Smooth muscle cell (in vitro differentiated cells): Measurements from ENCODE around the gene FUNDC2. TPM values are rescaled to one million over a fixed set of nuclear protein-coding genes. Genes with fewer than 3 reads are reported as not detected.

Experiments used
- DNase-seq: peaks from one replicate; lab custom pipeline; 2025; ENCODE audit not compliant: unreplicated experiment; lab: John Stamatoyannopoulos, UW
- H2AFZ ChIP-seq: fragments of 200-600 bp; sonication (generic); 2 replicates; pipeline ENCODE4 v1.6.0; 2016; ENCODE audit warnings: antibody characterized with exemption, low read depth, mild to moderate bottlenecking
- H3F3A ChIP-seq: fragments of 200-600 bp; sonication (generic); 2 replicates; pipeline ENCODE4 v1.6.0; 2017; ENCODE audit warnings: antibody characterized with exemption, low read depth
- H3K27ac ChIP-seq: fragments of 200-600 bp; sonication (generic); 2 replicates; pipeline ENCODE4 v1.5.1; 2016; ENCODE audit warnings: low read depth, mild to moderate bottlenecking
- H3K27me3 ChIP-seq: fragments of 200-600 bp; sonication (generic); 2 replicates; pipeline ENCODE4 v1.6.1; 2016; ENCODE audit warnings: low read depth, mild to moderate bottlenecking
- H3K36me3 ChIP-seq: fragments of 200-600 bp; sonication (generic); 2 replicates; pipeline ENCODE4 v1.5.1; 2016; ENCODE audit warnings: low read depth
- H3K4me1 ChIP-seq: fragments of 200-600 bp; sonication (generic); 2 replicates; pipeline ENCODE4 v1.5.1; 2016; ENCODE audit warnings: low read depth
- H3K4me2 ChIP-seq: fragments of 200-600 bp; sonication (generic); 2 replicates; pipeline ENCODE4 v1.6.0; 2016; ENCODE audit warnings: mild to moderate bottlenecking
- H3K4me3 ChIP-seq: fragments of 200-600 bp; sonication (generic); 2 replicates; pipeline ENCODE4 v1.5.1; 2016; ENCODE audit warnings: mild to moderate bottlenecking
- H3K79me2 ChIP-seq: fragments of 200-600 bp; sonication (generic); 2 replicates; pipeline ENCODE4 v1.6.0; 2016; ENCODE audit warnings: low read depth, mild to moderate bottlenecking
- H3K9ac ChIP-seq: fragments of 200-600 bp; sonication (generic); 2 replicates; pipeline ENCODE4 v1.6.0; 2016; ENCODE audit warnings: low read depth
- H3K9me3 ChIP-seq: fragments of 200-600 bp; sonication (generic); replicated peaks from 2 replicates; pipeline ENCODE4 v1.5.1; 2016; ENCODE audit warnings: low read depth
- H4K20me1 ChIP-seq: fragments of 200-600 bp; sonication (generic); 2 replicates; pipeline ENCODE4 v1.6.0; 2016; ENCODE audit warnings: low read depth
- CTCF ChIP-seq: fragments of 200-600 bp; sonication (generic); IDR thresholded peaks from 2 replicates; pipeline ENCODE4 v1.5.1; 2017; ENCODE audit warnings: borderline replicate concordance, mild to moderate bottlenecking, antibody characterized with exemption; ENCODE audit not compliant: insufficient read depth, poor library complexity, severe bottlenecking
- polyA plus RNA-seq: library from polyadenylated mRNA; unstranded; fragments of >200 nt; fragmentation: Nextera tagmentation; extraction: Ambion mirVana; gene quantifications from 2 replicates; pipeline ENCODE4 v1.2.1, GENCODE V29; 2016
- total RNA-seq: library from RNA; depleted of rRNA; stranded (reverse); fragments of >200 nt; gene quantifications from 2 replicates; pipeline ENCODE4 v1.2.3, GENCODE V29; 2014

The FUNDC2 gene
- total and polyA plus RNA-seq, 2 experiments from 2014 or later = 38.3 to 98.2 TPM

- Histone ChIP-seq H3K79me2 (no peaks in the 10 kb centered on the region), H3K27me3 (no peaks in the 10 kb centered on the region), H3F3A (no peaks in the 10 kb centered on the region), H3K4me2 (no peak overlapping the region), H2AFZ (no peak overlapping the region), H3K9ac (no peak overlapping the region), H3K36me3 (peaks cover 4% of the 10 kb centered on the region), H3K27ac (no peak overlapping the region), H3K4me3 (no peak overlapping the region), H3K4me1 (no peaks in the 10 kb centered on the region), H3K9me3 (peaks cover 3% of the 10 kb centered on the region), H4K20me1 (no peaks in the 10 kb centered on the region)
- TF ChIP-seq CTCF = no peak
- DNase-seq = no peak
Observed at GRCh38 chrX:155108427-155108826, 81.8 kb downstream of the FUNDC2 start.

Other genes with a start within 250 kb of the FUNDC2 start
- 15.1 and 21.0 TPM in 2 replicates for gene MPP1, start 221.4 kb upstream of the FUNDC2 start, total RNA-seq
- gene MPP1, start 221.4 kb upstream of the FUNDC2 start, polyA plus RNA-seq = 11.6 and 17.5 TPM in 2 replicates
- gene SMIM9, start 192.2 kb upstream of the FUNDC2 start, total RNA-seq = not detected in 2 replicates
- gene SMIM9, start 192.2 kb upstream of the FUNDC2 start, polyA plus RNA-seq = not detected in 2 replicates
- 4.8 and 7.5 TPM in 2 replicates for gene F8A1, start 140.5 kb upstream of the FUNDC2 start, total RNA-seq
- 38.2 and 49.6 TPM in 2 replicates for gene F8A1, start 140.5 kb upstream of the FUNDC2 start, polyA plus RNA-seq
- gene F8, start 4.1 kb upstream of the FUNDC2 start, total RNA-seq = 2.2 and 3.3 TPM in 2 replicates
- 0.79 and 1.9 TPM in 2 replicates for gene F8, start 4.1 kb upstream of the FUNDC2 start, polyA plus RNA-seq
- gene CMC4, start 44.3 kb downstream of the FUNDC2 start, total RNA-seq = 14.4 and 24.5 TPM in 2 replicates
- gene CMC4, start 44.3 kb downstream of the FUNDC2 start, polyA plus RNA-seq = 14.3 and 21.2 TPM in 2 replicates
- gene MTCP1, start 44.3 kb downstream of the FUNDC2 start, total RNA-seq = 0.40 and 12.2 TPM in 2 replicates
- gene MTCP1, start 44.3 kb downstream of the FUNDC2 start, polyA plus RNA-seq = 18.6 and 20.2 TPM in 2 replicates
- gene BRCC3, start 44.7 kb downstream of the FUNDC2 start, total RNA-seq = 9.6 and 10.6 TPM in 2 replicates
- 13.4 and 14.4 TPM in 2 replicates for gene BRCC3, start 44.7 kb downstream of the FUNDC2 start, polyA plus RNA-seq
- gene VBP1, start 189.6 kb downstream of the FUNDC2 start, total RNA-seq = 70.6 and 83.0 TPM in 2 replicates
- gene VBP1, start 189.6 kb downstream of the FUNDC2 start, polyA plus RNA-seq = 55.8 and 63.3 TPM in 2 replicates
- gene RAB39B, start 237.6 kb downstream of the FUNDC2 start, total RNA-seq = 0.04 TPM in 1 of 2 replicates, not detected in the other
- not detected in 2 replicates for gene RAB39B, start 237.6 kb downstream of the FUNDC2 start, polyA plus RNA-seq